ENCODE results near the gene ECEL1.

The ECEL1 gene

GRCh38 chr2:232497348-232497747 lies 9.7 kb upstream of the ECEL1 start:
- H3K36me3 ChIP-seq (ENCODE audit: control insufficient read depth in 2 of 2, insufficient read depth in 2 of 2, low read length in 2 of 2), result no peaks in the 10 kb centered on the region
- no peak overlapping the region for H3K27ac ChIP-seq (ENCODE audit: low read depth in 2 of 2, low read length in 2 of 2)
- no peak overlapping the region for H3K9ac ChIP-seq (ENCODE audit: low read depth in 1 of 2, low read length in 2 of 2)
- H3K27me3 ChIP-seq (ENCODE audit: control insufficient read depth in 2 of 2, insufficient read depth in 2 of 2, low read length in 2 of 2), result peaks cover 2% of the 10 kb centered on the region in 2 donors
- no peaks in the 10 kb centered on the region for H3K4me1 ChIP-seq (ENCODE audit: control insufficient read depth in 2 of 2, insufficient read depth in 2 of 2, low read length in 2 of 2)
- no peak overlapping the region for H3K4me3 ChIP-seq (ENCODE audit: low read length in 2 of 2)
- no peaks in the 10 kb centered on the region for H3K9me3 ChIP-seq (ENCODE audit: control insufficient read depth in 2 of 2, low read length in 2 of 2)

GRCh38 chr2:232496501-232497270 lies 9.1 kb upstream of the ECEL1 start:
- Histone ChIP-seq H3K4me1 (ENCODE audit: control insufficient read depth in 2 of 2, insufficient read depth in 2 of 2, low read length in 2 of 2) (no peaks in the 10 kb centered on the region), H3K9ac (ENCODE audit: low read depth in 1 of 2, low read length in 2 of 2) (no peak overlapping the region), H3K27ac (ENCODE audit: low read depth in 2 of 2, low read length in 2 of 2) (no peak overlapping the region)

GRCh38 chr2:232495292-232495691 lies 7.7 kb upstream of the ECEL1 start:
- H3K4me3 ChIP-seq (ENCODE audit: low read length in 2 of 2), result no peak overlapping the region
- no peaks in the 10 kb centered on the region for H3K4me1 ChIP-seq (ENCODE audit: control insufficient read depth in 2 of 2, insufficient read depth in 2 of 2, low read length in 2 of 2)
- no peaks in the 10 kb centered on the region for H3K27me3 ChIP-seq (ENCODE audit: control insufficient read depth in 2 of 2, insufficient read depth in 2 of 2, low read length in 2 of 2)
- H3K36me3 ChIP-seq (ENCODE audit: control insufficient read depth in 2 of 2, insufficient read depth in 2 of 2, low read length in 2 of 2), result no peaks in the 10 kb centered on the region
- no peaks in the 10 kb centered on the region for H3K9me3 ChIP-seq (ENCODE audit: control insufficient read depth in 2 of 2, low read length in 2 of 2)
- H3K9ac ChIP-seq (ENCODE audit: low read depth in 1 of 2, low read length in 2 of 2), result no peak overlapping the region
- H3K27ac ChIP-seq (ENCODE audit: low read depth in 2 of 2, low read length in 2 of 2), result no peak overlapping the region

More at GRCh38 chr2:232496501-232497270, 9.1 kb upstream of the ECEL1 start:
- no peaks in the 10 kb centered on the region for H3K36me3 ChIP-seq (ENCODE audit: control insufficient read depth in 2 of 2, insufficient read depth in 2 of 2, low read length in 2 of 2)
- H3K9me3 ChIP-seq (ENCODE audit: control insufficient read depth in 2 of 2, low read length in 2 of 2), result no peaks in the 10 kb centered on the region
- H3K27me3 ChIP-seq (ENCODE audit: control insufficient read depth in 2 of 2, insufficient read depth in 2 of 2, low read length in 2 of 2), result peaks cover 2% of the 10 kb centered on the region in 2 donors
- no peak overlapping the region for H3K4me3 ChIP-seq (ENCODE audit: low read length in 2 of 2)

GRCh38 chr2:232494542-232494941 lies 6.9 kb upstream of the ECEL1 start:
- Histone ChIP-seq H3K4me1 (ENCODE audit: control insufficient read depth in 2 of 2, insufficient read depth in 2 of 2, low read length in 2 of 2) (no peaks in the 10 kb centered on the region), H3K9ac (ENCODE audit: low read depth in 1 of 2, low read length in 2 of 2) (no peak overlapping the region), H3K27ac (ENCODE audit: low read depth in 2 of 2, low read length in 2 of 2) (no peak overlapping the region), H3K27me3 (ENCODE audit: control insufficient read depth in 2 of 2, insufficient read depth in 2 of 2, low read length in 2 of 2) (no peaks in the 10 kb centered on the region), H3K36me3 (ENCODE audit: control insufficient read depth in 2 of 2, insufficient read depth in 2 of 2, low read length in 2 of 2) (no peaks in the 10 kb centered on the region), H3K4me3 (ENCODE audit: low read length in 2 of 2) (no peak overlapping the region), H3K9me3 (ENCODE audit: control insufficient read depth in 2 of 2, low read length in 2 of 2) (no peaks in the 10 kb centered on the region)

GRCh38 chr2:232493701-232494474 lies 6.3 kb upstream of the ECEL1 start:
- Histone ChIP-seq H3K9ac (ENCODE audit: low read depth in 1 of 2, low read length in 2 of 2) (no peak overlapping the region), H3K27me3 (ENCODE audit: control insufficient read depth in 2 of 2, insufficient read depth in 2 of 2, low read length in 2 of 2) (peaks cover 0 to under 1% of the 10 kb centered on the region in 2 donors), H3K4me3 (ENCODE audit: low read length in 2 of 2) (no peak overlapping the region), H3K36me3 (ENCODE audit: control insufficient read depth in 2 of 2, insufficient read depth in 2 of 2, low read length in 2 of 2) (no peaks in the 10 kb centered on the region), H3K9me3 (ENCODE audit: control insufficient read depth in 2 of 2, low read length in 2 of 2) (no peaks in the 10 kb centered on the region), H3K27ac (ENCODE audit: low read depth in 2 of 2, low read length in 2 of 2) (no peak overlapping the region), H3K4me1 (ENCODE audit: control insufficient read depth in 2 of 2, insufficient read depth in 2 of 2, low read length in 2 of 2) (no peaks in the 10 kb centered on the region)

- Histone ChIP-seq H3K4me1 (ENCODE audit: control insufficient read depth in 2 of 2, insufficient read depth in 2 of 2, low read length in 2 of 2) (no peaks in the 10 kb centered on the region), H3K9me3 (ENCODE audit: control insufficient read depth in 2 of 2, low read length in 2 of 2) (no peaks in the 10 kb centered on the region), H3K9ac (ENCODE audit: low read depth in 1 of 2, low read length in 2 of 2) (no peak overlapping the region), H3K27me3 (ENCODE audit: control insufficient read depth in 2 of 2, insufficient read depth in 2 of 2, low read length in 2 of 2) (peaks cover 4 to 6% of the 10 kb centered on the region in 2 donors), H3K36me3 (ENCODE audit: control insufficient read depth in 2 of 2, insufficient read depth in 2 of 2, low read length in 2 of 2) (no peaks in the 10 kb centered on the region), H3K27ac (ENCODE audit: low read depth in 2 of 2, low read length in 2 of 2) (no peak overlapping the region), H3K4me3 (ENCODE audit: low read length in 2 of 2) (no peak overlapping the region)
Observed at GRCh38 chr2:232492963-232493700, 5.5 kb upstream of the ECEL1 start.

- no peaks in the 10 kb centered on the region for H3K4me1 ChIP-seq (ENCODE audit: control insufficient read depth in 2 of 2, insufficient read depth in 2 of 2, low read length in 2 of 2)
- no peaks in the 10 kb centered on the region for H3K36me3 ChIP-seq (ENCODE audit: control insufficient read depth in 2 of 2, insufficient read depth in 2 of 2, low read length in 2 of 2)
- no peak overlapping the region for H3K4me3 ChIP-seq (ENCODE audit: low read length in 2 of 2)
- H3K9ac ChIP-seq (ENCODE audit: low read depth in 1 of 2, low read length in 2 of 2), result no peak overlapping the region
- no peaks in the 10 kb centered on the region for H3K9me3 ChIP-seq (ENCODE audit: control insufficient read depth in 2 of 2, low read length in 2 of 2)
- H3K27ac ChIP-seq (ENCODE audit: low read depth in 2 of 2, low read length in 2 of 2), result no peak overlapping the region
- peaks cover 5 to 10% of the 10 kb centered on the region in 2 donors for H3K27me3 ChIP-seq (ENCODE audit: control insufficient read depth in 2 of 2, insufficient read depth in 2 of 2, low read length in 2 of 2)
Observed at GRCh38 chr2:232492236-232492848, 4.7 kb upstream of the ECEL1 start.

GRCh38 chr2:232491139-232491780 lies 3.6 kb upstream of the ECEL1 start:
- H3K9ac ChIP-seq (ENCODE audit: low read depth in 1 of 2, low read length in 2 of 2), result no peak overlapping the region

GRCh38 chr2:232490221-232491138 lies 2.8 kb upstream of the ECEL1 start:
- no peak overlapping the region for H3K27ac ChIP-seq (ENCODE audit: low read depth in 2 of 2, low read length in 2 of 2)
- H3K9ac ChIP-seq (ENCODE audit: low read depth in 1 of 2, low read length in 2 of 2), result no peak overlapping the region
- H3K9me3 ChIP-seq (ENCODE audit: control insufficient read depth in 2 of 2, low read length in 2 of 2), result no peaks in the 10 kb centered on the region
- H3K36me3 ChIP-seq (ENCODE audit: control insufficient read depth in 2 of 2, insufficient read depth in 2 of 2, low read length in 2 of 2), result no peaks in the 10 kb centered on the region
- no peaks in the 10 kb centered on the region for H3K4me1 ChIP-seq (ENCODE audit: control insufficient read depth in 2 of 2, insufficient read depth in 2 of 2, low read length in 2 of 2)
- H3K4me3 ChIP-seq (ENCODE audit: low read length in 2 of 2), result no peak overlapping the region
- H3K27me3 ChIP-seq (ENCODE audit: control insufficient read depth in 2 of 2, insufficient read depth in 2 of 2, low read length in 2 of 2), result peaks cover 14 to 22% of the 10 kb centered on the region in 2 donors

More at GRCh38 chr2:232491139-232491780, 3.6 kb upstream of the ECEL1 start:
- Histone ChIP-seq H3K4me1 (ENCODE audit: control insufficient read depth in 2 of 2, insufficient read depth in 2 of 2, low read length in 2 of 2) (no peaks in the 10 kb centered on the region), H3K27me3 (ENCODE audit: control insufficient read depth in 2 of 2, insufficient read depth in 2 of 2, low read length in 2 of 2) (peaks cover 12 to 18% of the 10 kb centered on the region in 2 donors), H3K27ac (ENCODE audit: low read depth in 2 of 2, low read length in 2 of 2) (no peak overlapping the region), H3K4me3 (ENCODE audit: low read length in 2 of 2) (no peak overlapping the region), H3K9me3 (ENCODE audit: control insufficient read depth in 2 of 2, low read length in 2 of 2) (no peaks in the 10 kb centered on the region), H3K36me3 (ENCODE audit: control insufficient read depth in 2 of 2, insufficient read depth in 2 of 2, low read length in 2 of 2) (no peaks in the 10 kb centered on the region)
